Measurements from ENCODE around the gene MLLT10.

DNA sequence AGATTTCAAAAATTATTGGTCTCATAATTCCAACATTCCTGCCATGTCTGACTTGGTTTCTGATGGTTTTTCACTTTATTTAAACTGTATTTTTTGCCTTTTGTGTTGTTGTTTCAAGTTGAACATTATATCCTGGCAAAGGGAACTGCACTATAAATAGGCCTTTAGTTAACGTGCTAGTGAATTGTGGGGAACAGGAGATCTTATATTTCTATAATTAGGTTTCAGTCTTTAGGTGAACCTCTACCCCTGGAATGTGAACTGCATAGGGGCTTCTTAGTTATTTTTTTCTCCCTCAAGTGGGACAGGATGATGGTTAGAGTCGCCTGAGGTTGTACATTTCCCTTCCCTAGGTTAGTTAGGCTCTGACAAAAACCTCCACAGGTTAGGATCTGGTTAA, 128.6 kb downstream of the MLLT10 start:
- TF ChIP-seq, protein P1, sequence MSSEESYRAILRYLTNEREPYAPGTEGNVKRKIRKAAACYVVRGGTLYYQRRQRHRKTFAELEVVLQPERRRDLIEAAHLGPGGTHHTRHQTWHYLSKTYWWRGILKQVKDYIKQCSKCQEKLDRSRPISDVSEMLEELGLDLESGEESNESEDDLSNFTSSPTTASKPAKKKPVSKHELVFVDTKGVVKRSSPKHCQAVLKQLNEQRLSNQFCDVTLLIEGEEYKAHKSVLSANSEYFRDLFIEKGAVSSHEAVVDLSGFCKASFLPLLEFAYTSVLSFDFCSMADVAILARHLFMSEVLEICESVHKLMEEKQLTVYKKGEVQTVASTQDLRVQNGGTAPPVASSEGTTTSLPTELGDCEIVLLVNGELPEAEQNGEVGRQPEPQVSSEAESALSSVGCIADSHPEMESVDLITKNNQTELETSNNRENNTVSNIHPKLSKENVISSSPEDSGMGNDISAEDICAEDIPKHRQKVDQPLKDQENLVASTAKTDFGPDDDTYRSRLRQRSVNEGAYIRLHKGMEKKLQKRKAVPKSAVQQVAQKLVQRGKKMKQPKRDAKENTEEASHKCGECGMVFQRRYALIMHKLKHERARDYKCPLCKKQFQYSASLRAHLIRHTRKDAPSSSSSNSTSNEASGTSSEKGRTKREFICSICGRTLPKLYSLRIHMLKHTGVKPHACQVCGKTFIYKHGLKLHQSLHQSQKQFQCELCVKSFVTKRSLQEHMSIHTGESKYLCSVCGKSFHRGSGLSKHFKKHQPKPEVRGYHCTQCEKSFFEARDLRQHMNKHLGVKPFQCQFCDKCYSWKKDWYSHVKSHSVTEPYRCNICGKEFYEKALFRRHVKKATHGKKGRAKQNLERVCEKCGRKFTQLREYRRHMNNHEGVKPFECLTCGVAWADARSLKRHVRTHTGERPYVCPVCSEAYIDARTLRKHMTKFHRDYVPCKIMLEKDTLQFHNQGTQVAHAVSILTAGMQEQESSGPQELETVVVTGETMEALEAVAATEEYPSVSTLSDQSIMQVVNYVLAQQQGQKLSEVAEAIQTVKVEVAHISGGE (CRISPR knock-in tag; IDR thresholded peaks at IDR 0.05): no peak
- no peak for TF ChIP-seq PAX8 (IDR thresholded peaks at IDR 0.05)
- TF ChIP-seq ZNF24 (IDR thresholded peaks at IDR 0.05): no peak
- TF ChIP-seq, protein P2, sequence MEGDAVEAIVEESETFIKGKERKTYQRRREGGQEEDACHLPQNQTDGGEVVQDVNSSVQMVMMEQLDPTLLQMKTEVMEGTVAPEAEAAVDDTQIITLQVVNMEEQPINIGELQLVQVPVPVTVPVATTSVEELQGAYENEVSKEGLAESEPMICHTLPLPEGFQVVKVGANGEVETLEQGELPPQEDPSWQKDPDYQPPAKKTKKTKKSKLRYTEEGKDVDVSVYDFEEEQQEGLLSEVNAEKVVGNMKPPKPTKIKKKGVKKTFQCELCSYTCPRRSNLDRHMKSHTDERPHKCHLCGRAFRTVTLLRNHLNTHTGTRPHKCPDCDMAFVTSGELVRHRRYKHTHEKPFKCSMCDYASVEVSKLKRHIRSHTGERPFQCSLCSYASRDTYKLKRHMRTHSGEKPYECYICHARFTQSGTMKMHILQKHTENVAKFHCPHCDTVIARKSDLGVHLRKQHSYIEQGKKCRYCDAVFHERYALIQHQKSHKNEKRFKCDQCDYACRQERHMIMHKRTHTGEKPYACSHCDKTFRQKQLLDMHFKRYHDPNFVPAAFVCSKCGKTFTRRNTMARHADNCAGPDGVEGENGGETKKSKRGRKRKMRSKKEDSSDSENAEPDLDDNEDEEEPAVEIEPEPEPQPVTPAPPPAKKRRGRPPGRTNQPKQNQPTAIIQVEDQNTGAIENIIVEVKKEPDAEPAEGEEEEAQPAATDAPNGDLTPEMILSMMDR (IDR thresholded peaks at IDR 0.05 in 2 of 3, conservative IDR thresholded peaks at IDR 0.05 in 1 of 3; ENCODE audit: control insufficient read depth in 2 of 3, extremely low read depth in 1 of 3, insufficient read depth in 1 of 3, low read depth in 3 of 3, low read length in 3 of 3): no peak

All from GM12878 (cell line).